ENCODE data around the gene EDN1.

EDN1 gene

GRCh38 chr6:12269110-12269509, 21.1 kb upstream of the EDN1 start:
- in situ Hi-C loops (cut with HindIII; ENCODE audit: low sequenced_read_pairs), result no loop called here

DNA sequence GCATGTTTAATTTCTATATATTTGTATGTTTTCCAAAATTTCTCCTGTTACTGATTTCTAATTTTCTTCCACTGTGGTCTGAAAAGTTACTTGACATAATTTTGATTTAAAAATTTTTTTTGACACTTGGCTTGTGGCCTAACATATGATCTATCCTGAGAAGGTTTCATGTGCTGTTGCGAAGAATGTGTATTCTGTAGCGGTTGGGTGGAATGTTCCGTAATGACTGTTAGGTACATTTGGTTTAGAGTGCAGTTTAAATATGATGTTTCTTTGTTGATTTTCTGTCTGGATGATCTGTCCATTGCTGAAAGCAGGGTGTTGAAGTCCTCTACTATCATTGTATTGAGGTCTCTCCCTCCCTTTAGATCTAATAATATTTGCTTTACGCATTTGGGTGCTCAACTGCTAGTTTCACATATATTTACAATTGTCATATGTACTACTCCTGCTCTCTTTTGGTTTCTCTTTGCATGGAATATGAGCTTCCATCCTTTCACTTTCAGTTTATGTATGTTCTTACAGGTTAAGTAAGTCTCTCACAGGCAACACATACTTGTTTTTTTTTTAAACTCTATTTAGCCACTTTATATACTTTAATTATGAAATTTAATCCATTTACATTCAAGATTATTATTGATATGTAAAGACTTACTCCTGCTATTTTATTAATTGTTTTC, 19.5 kb upstream of the EDN1 start:
- in situ Hi-C loops (cut with HindIII; ENCODE audit: low sequenced_read_pairs), result no loop called here

- in situ Hi-C loops (cut with HindIII; ENCODE audit: low sequenced_read_pairs), result no loop called here
Measured at GRCh38 chr6:12271594-12271993, 18.6 kb upstream of the EDN1 start.

DNA sequence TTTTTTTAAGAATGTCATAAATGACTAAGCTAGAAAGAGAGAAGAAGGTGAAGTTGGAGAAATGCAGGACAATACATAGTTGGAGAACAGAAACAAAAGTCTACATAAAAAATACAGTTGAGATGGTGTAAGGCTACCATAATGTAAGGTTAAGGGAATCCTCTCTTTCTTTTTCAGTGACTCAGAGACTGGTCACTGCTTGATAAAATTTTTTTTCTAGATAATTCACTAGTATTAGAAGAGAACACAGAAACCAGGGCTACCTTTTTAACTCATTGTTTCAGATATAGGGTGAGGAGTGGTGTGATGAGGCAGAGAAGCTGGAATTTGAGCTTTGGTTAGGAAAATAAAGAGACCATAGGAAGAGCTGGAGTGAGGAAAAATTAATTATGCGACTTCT, 18.2 kb upstream of the EDN1 start:
- in situ Hi-C loops (cut with HindIII; ENCODE audit: low sequenced_read_pairs), result no loop called here

DNA sequence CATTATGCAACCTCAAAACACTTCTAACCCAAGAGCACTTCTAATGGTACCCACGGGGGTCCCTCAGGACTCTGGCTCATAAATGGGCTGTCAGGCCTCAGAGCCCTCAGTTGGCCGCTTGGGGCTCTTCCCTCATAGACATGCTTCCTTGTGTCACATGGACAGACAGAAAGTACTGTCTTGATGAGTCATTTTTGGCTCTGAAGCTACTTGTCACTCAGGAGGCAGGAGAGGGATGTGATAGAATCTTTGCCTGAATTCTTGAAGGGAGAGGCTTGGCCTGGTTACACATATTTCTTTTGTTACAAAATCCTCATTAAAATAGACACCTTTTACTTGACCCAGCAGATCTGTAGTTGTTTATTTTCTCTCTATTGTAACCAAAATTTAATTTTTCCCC, 15.1 kb upstream of the EDN1 start:
- in situ Hi-C loops (cut with HindIII; ENCODE audit: low sequenced_read_pairs), result loop anchor here (25.0 kb wide), 1 partner anchor 613 kb away; no protein-coding TSS in a partner anchor

GRCh38 chr6:12276930-12277315, 13.2 kb upstream of the EDN1 start:
- in situ Hi-C loops (cut with HindIII; ENCODE audit: low sequenced_read_pairs), result loop anchor here (25.0 kb wide), 1 partner anchor 615 kb away; no protein-coding TSS in a partner anchor

DNA sequence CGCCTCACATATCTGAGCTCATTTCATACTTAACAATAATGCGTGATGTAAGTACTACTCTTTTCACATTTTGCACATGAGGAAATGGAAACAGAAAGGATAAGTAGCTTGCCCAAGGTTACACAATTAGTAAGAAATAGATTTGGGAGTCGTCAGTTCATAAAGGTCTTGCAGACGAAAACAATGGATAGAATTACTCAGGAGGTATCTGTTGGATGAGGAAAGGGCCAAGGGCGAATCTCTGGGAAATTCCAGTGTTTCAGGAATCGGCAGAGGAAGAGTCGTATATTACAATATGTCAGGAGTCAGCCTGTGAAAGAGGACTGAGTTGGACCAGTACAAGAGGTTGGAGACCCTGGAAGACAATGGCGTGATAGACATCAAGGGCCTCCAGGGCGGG, 12.8 kb upstream of the EDN1 start:
- in situ Hi-C loops (cut with HindIII; ENCODE audit: low sequenced_read_pairs), result loop anchor here (25.0 kb wide), 1 partner anchor 615 kb away; no protein-coding TSS in a partner anchor

- in situ Hi-C loops (cut with HindIII; ENCODE audit: low sequenced_read_pairs), result loop anchor here (25.0 kb wide), 1 partner anchor 617 kb away; no protein-coding TSS in a partner anchor
Measured at GRCh38 chr6:12278915-12279314, 11.2 kb upstream of the EDN1 start.

DNA sequence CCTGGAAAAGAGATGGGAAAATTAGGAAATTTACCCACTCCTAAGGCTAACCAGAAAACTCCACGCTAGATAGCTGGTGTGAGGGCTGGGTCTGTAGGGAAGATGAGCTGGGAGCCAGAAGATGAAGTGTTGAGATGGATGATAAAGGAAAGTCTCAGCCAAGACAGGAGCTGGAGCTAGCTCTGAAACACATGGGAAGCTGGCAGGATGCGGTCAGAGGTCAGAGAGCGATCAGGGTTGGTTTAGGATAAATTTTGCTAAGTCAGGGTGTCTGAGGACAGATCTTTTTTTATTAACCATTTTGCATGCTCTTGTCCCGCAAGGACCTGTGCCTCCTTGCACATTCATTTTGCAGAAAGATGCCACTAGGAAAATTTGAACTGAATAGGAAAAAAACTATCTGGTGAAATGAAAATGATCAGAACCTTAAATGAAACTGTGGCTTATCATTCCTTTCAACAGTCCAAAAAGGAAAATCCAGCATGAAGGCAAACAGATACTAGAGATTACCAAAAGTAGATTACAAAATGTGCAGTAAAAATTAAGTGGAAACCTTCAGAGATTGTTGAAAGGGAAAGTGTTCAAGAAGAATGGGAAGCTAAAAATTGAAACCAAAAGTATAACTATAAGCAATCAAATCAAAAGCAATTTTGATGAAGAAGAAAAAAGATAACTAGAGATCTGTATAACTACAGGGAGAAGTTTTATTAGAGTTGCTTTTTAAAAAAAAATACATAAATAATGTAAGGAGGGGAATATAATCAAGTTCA, 10.7 kb upstream of the EDN1 start:
- in situ Hi-C loops (cut with HindIII; ENCODE audit: low sequenced_read_pairs), result loop anchor here (25.0 kb wide), 1 partner anchor 617 kb away; no protein-coding TSS in a partner anchor

DNA sequence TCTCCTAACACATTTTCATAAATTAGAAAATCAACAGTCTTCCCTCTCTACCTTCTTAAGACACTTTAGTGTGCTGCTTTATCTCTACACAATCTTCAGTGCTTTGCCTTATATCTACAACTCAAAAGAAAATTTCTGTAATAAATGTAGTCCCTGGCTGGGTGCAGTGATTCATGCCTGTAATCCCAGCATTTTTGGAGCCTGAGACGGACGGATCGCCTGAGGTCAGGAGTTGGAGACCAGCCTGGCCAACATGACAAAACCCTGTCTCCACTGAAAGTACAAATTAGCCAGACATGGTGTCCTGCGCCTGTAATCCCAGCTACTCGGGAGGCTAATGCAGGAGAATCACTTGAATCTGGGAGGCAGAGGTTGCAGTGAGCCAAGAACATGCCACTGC, 9.7 kb upstream of the EDN1 start:
- in situ Hi-C loops (cut with HindIII; ENCODE audit: low sequenced_read_pairs), result loop anchor here (25.0 kb wide), 1 partner anchor 618 kb away; no protein-coding TSS in a partner anchor

GRCh38 chr6:12280902-12281301, 9.3 kb upstream of the EDN1 start:
- in situ Hi-C loops (cut with HindIII; ENCODE audit: low sequenced_read_pairs), result loop anchor here (25.0 kb wide), 1 partner anchor 619 kb away; no protein-coding TSS in a partner anchor

DNA sequence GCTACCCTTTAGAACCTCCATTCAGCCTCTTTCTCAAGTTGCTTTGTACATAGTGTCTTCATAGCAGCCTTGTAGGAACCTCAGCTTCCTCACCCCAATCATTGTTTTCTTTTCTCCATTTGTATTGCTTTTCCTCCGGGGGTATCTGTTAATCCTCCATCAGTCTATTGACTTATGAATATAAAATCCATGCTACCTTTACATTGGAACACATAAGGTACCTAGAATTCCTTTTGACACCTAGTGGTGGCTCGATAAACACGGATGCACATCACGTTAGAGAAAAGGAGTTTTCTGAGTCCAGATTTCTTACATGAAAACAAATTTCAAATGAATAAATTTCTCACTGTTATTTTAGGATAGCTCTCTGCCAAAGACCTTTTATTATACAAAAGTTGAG, 6.3 kb upstream of the EDN1 start:
- in situ Hi-C loops (cut with HindIII; ENCODE audit: low sequenced_read_pairs), result loop anchor here (25.0 kb wide), 1 partner anchor 622 kb away; no protein-coding TSS in a partner anchor

- in situ Hi-C loops (cut with HindIII; ENCODE audit: low sequenced_read_pairs), result loop anchor here (25.0 kb wide), 1 partner anchor 624 kb away; no protein-coding TSS in a partner anchor
Measured at GRCh38 chr6:12286373-12287110, 3.6 kb upstream of the EDN1 start.

GRCh38 chr6:12288211-12288618, 1.9 kb upstream of the EDN1 start:
- in situ Hi-C loops (cut with HindIII; ENCODE audit: low sequenced_read_pairs), result loop anchor here (25.0 kb wide), 1 partner anchor 626 kb away; no protein-coding TSS in a partner anchor

GRCh38 chr6:12288914-12289313, 1.2 kb upstream of the EDN1 start:
- in situ Hi-C loops (cut with HindIII; ENCODE audit: low sequenced_read_pairs), result loop anchor here (25.0 kb wide), 1 partner anchor 627 kb away; no protein-coding TSS in a partner anchor

GRCh38 chr6:12289365-12289919, 719 bp upstream of the EDN1 start:
- in situ Hi-C loops (cut with HindIII; ENCODE audit: low sequenced_read_pairs), result loop anchor here (25.0 kb wide), 1 partner anchor 627 kb away; no protein-coding TSS in a partner anchor

GRCh38 chr6:12291071-12291838, 1.1 kb downstream of the EDN1 start:
- in situ Hi-C loops (cut with HindIII; ENCODE audit: low sequenced_read_pairs), result loop anchor here (25.0 kb wide), 1 partner anchor 629 kb away; no protein-coding TSS in a partner anchor

DNA sequence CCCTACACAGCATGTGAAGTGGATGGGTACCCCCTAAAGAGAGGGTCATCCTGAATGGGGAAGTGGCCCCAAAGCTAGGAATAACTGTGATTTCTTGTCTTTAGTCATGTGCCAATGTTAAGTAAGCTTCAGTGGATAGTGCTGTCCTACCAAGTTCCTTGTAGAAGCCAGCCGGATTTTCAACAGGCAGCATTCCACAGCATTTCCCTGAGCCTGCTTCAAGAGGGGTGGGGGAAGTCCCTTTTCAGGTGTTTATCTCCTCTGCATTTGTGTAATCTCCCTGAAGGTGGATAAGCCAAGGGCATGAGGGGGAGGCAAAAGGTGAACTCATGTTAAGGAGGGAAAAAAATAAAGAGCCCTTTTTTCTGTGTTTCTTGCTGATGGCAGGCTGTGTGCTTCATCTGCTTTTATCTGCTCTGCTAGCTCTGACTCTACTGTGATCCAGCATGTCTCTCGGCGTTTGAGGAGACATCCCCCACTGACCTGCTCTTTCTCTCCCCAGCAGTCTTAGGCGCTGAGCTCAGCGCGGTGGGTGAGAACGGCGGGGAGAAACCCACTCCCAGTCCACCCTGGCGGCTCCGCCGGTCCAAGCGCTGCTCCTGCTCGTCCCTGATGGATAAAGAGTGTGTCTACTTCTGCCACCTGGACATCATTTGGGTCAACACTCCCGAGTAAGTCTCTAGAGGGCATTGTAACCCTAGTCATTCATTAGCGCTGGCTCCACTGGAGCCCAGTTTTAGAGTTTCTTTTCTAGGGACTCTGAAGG, 1.9 kb downstream of the EDN1 start:
- in situ Hi-C loops (cut with HindIII; ENCODE audit: low sequenced_read_pairs), result loop anchor here (25.0 kb wide), 1 partner anchor 630 kb away; no protein-coding TSS in a partner anchor

Data from endothelial cell of hepatic sinusoid (primary cell).